Endodermal cell (in vitro differentiated cells): ENCODE measurements around the gene MRPL11. TPM values are rescaled to one million over a fixed set of nuclear protein-coding genes. Genes with fewer than 3 reads are reported as not detected.

Source experiments
- DNase-seq: peaks from one replicate; pipeline ENCODE4 v3.0.0-alpha.2; 2017
- H3K27ac ChIP-seq: 2 replicates; pipeline ENCODE4 v1.5.1; 2013; ENCODE audit warnings: mild to moderate bottlenecking, low read depth, low read length, moderate library complexity
- H3K27me3 ChIP-seq: 2 replicates; pipeline ENCODE4 v1.6.1; 2013; ENCODE audit warnings: mild to moderate bottlenecking, low read length, moderate library complexity; ENCODE audit not compliant: insufficient read depth, control insufficient read depth, poor library complexity, severe bottlenecking
- H3K36me3 ChIP-seq: 2 replicates; pipeline ENCODE4 v1.7.0; 2013; ENCODE audit warnings: mild to moderate bottlenecking, low read length, moderate library complexity; ENCODE audit not compliant: control insufficient read depth, insufficient read depth
- H3K4me1 ChIP-seq: one replicate; pipeline ENCODE4 v1.7.0; 2013; ENCODE audit warnings: low read length; ENCODE audit not compliant: control insufficient read depth, insufficient read depth
- H3K4me3 ChIP-seq: 2 replicates; pipeline ENCODE4 v1.5.1; 2013; ENCODE audit warnings: mild to moderate bottlenecking, low read length, moderate library complexity
- H3K9ac ChIP-seq: 2 replicates; pipeline ENCODE4 v1.6.1; 2013; ENCODE audit warnings: mild to moderate bottlenecking, low read length, moderate library complexity; ENCODE audit not compliant: poor library complexity, severe bottlenecking; ENCODE audit errors: extremely low read depth
- H3K9me3 ChIP-seq: 2 replicates; pipeline ENCODE4 v1.6.1; 2013; ENCODE audit warnings: mild to moderate bottlenecking, low read length, moderate library complexity; ENCODE audit not compliant: control insufficient read depth
- H3K27ac Mint-ChIP-seq: 2 replicates; pipeline ENCODE4 v1.8.0; 2020; ENCODE audit warnings: mixed read lengths
- H3K27me3 Mint-ChIP-seq: 2 replicates; pipeline ENCODE4 v1.8.0; 2021; ENCODE audit warnings: mild to moderate bottlenecking, mixed read lengths; ENCODE audit not compliant: insufficient read depth
- H3K36me3 Mint-ChIP-seq: 2 replicates; pipeline ENCODE4 v1.8.0; 2020; ENCODE audit warnings: low read depth, mixed read lengths
- H3K4me1 Mint-ChIP-seq: 2 replicates; pipeline ENCODE4 v1.8.0; 2020; ENCODE audit warnings: mixed read lengths
- H3K4me3 Mint-ChIP-seq: 2 replicates; pipeline ENCODE4 v1.8.0; 2020; ENCODE audit warnings: mild to moderate bottlenecking, moderate library complexity, mixed read lengths
- H3K9me3 Mint-ChIP-seq: 2 replicates; pipeline ENCODE4 v1.8.0; 2020; ENCODE audit warnings: mild to moderate bottlenecking, mixed read lengths
- CTCF ChIP-seq: fragments of 200-600 bp; sonication (generic); conservative IDR thresholded peaks from 2 replicates; pipeline ENCODE4 v1.5.0; 2021; ENCODE audit warnings: antibody characterized with exemption, mild to moderate bottlenecking
- WGBS, 2 experiments: methylation state at CpG; one replicate each; pipeline versions ENCODE4 v1.1.5 to v1.1.7; 2013; ENCODE audit warnings: missing lambda C conversion rate in 2 of 2, mixed read lengths in 1 of 2; ENCODE audit not compliant: insufficient coverage in 1 of 2, insufficient read length in 1 of 2; 5-methylcytosine and 5-hydroxymethylcytosine counted together
- total RNA-seq, 2 donors: library from RNA; stranded (reverse); fragmentation: NEBNext Ultra II Directional in 1 of 2; extraction: Animal tissue kit (Norgen Biotek cat#: 25700) in 1 of 2; gene quantifications; 2 replicates in 1 of 2; 3 replicates in 1 of 2; pipeline ENCODE4 v1.2.1, GENCODE V29; 2021

MRPL11 gene
- total RNA-seq, 2 donors from 2014 or later: 84.5 to 111 TPM

- H3K4me3 Mint-ChIP-seq: no peak overlapping the region
Observed at GRCh38 chr11:66459138-66459778, 20.6 kb upstream of the MRPL11 start.

DNA sequence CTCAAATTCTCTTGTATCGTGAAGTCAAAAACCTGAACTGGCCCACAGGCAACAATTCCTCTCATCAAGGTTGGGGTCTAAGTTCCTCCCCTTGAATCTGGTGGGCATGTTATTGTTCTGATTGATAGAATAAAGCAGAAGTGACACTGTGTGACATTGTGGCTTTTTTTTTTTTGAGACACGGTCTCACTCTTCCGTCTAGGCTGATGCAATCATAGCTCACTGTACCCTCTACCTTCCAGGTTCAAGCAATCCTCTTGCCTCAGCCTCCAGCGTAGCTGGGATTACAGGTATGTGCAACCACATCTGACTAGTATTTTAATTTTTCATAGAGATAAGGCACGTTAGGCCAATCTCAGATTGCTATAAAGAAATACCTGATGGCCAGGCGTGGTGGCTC, 19.2 kb upstream of the MRPL11 start:
- no peaks in the 10 kb centered on the region for H3K36me3 Mint-ChIP-seq
- TF ChIP-seq CTCF: no peak
- no peak overlapping the region for H3K4me3 ChIP-seq
- no peak overlapping the region for H3K27ac ChIP-seq
- H3K27me3 Mint-ChIP-seq: peaks cover 26% of the 10 kb centered on the region
- 91% methylated on average over 6 of the region's 6 CpGs for WGBS, 2 experiments
- peaks cover 13% of the 10 kb centered on the region for H3K9me3 ChIP-seq
- H3K9me3 Mint-ChIP-seq: peaks cover 7% of the 10 kb centered on the region
- H3K27ac Mint-ChIP-seq: no peak overlapping the region
- no peak overlapping the region for H3K4me3 Mint-ChIP-seq
- H3K4me1 Mint-ChIP-seq: no peaks in the 10 kb centered on the region
- H3K9ac ChIP-seq: no peak overlapping the region
- no peaks in the 10 kb centered on the region for H3K4me1 ChIP-seq
- H3K36me3 ChIP-seq: no peaks in the 10 kb centered on the region
- no peak for DNase-seq
- H3K27me3 ChIP-seq: no peaks in the 10 kb centered on the region

More at GRCh38 chr11:66459138-66459778, 20.6 kb upstream of the MRPL11 start:
- Histone ChIP-seq H3K36me3 (no peaks in the 10 kb centered on the region), H3K27ac (no peak overlapping the region), H3K27me3 (no peaks in the 10 kb centered on the region), H3K9me3 (peaks cover 22% of the 10 kb centered on the region), H3K9ac (no peak overlapping the region), H3K4me1 (no peaks in the 10 kb centered on the region), H3K4me3 (no peak overlapping the region)
- peaks cover 16% of the 10 kb centered on the region for H3K9me3 Mint-ChIP-seq
- no peaks in the 10 kb centered on the region for H3K4me1 Mint-ChIP-seq
- no peaks in the 10 kb centered on the region for H3K36me3 Mint-ChIP-seq
- WGBS, 2 experiments: 76 to 86% methylated on average over 3 to 5 of the region's 5 CpGs
- H3K27ac Mint-ChIP-seq: no peak overlapping the region
- peaks cover 24% of the 10 kb centered on the region for H3K27me3 Mint-ChIP-seq
- TF ChIP-seq CTCF: no peak
- DNase-seq: no peak

DNA sequence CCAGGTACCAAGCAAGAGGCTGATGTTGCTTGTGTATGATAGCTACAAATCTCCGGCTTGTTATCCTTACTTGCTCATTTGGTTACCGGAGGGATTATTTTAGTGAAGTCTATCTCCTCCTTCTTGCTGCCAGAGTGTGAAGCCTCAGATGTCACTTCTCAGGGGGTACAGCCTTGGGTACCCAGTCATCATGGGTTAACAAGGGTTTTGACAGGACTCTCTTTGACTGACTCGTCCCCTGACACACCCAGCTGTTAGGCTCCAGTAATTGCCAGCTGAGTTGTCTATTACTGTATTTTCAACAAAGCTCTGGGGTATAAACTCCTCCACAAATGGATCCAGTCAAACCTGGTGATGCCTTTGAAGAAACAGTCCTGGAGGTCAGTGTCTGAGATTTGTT, 16.2 kb upstream of the MRPL11 start:
- no peaks in the 10 kb centered on the region for H3K4me1 Mint-ChIP-seq

More for the DNA sequence above, 16.2 kb upstream of the MRPL11 start:
- Mint-ChIP-seq H3K27me3 (peaks cover 40% of the 10 kb centered on the region), H3K4me3 (no peak overlapping the region), H3K36me3 (no peaks in the 10 kb centered on the region), H3K27ac (no peak overlapping the region), H3K9me3 (peaks cover 2% of the 10 kb centered on the region)
- no peaks in the 10 kb centered on the region for H3K4me1 ChIP-seq
- no peaks in the 10 kb centered on the region for H3K9me3 ChIP-seq
- H3K27ac ChIP-seq: no peak overlapping the region
- no peak for DNase-seq
- no peaks in the 10 kb centered on the region for H3K27me3 ChIP-seq
- no peak overlapping the region for H3K9ac ChIP-seq
- TF ChIP-seq CTCF: no peak
- no peak overlapping the region for H3K4me3 ChIP-seq
- H3K36me3 ChIP-seq: no peaks in the 10 kb centered on the region
- WGBS, 2 experiments: 73 to 88% methylated on average over 2 to 3 of the region's 3 CpGs
